Ovary (tissue), 9 donors: ENCODE results near the gene SLC9A9. TPM values are rescaled to one million over a fixed set of nuclear protein-coding genes. Genes with fewer than 3 reads are reported as not detected.

Experiments used
- DNase-seq, 5 donors: peaks; one replicate each; pipeline ENCODE4 v3.0.0-alpha.2; 2019 to 2020
- H3K27ac ChIP-seq, 2 donors: fragments of 200-600 bp; one replicate each; pipeline versions ENCODE4 v1.5.1 to v1.8.0; 2019 to 2022
- H3K27me3 ChIP-seq: fragments of 200-600 bp; one replicate; pipeline ENCODE4 v1.8.0; 2022
- H3K36me3 ChIP-seq: fragments of 200-600 bp; sonication (generic); one replicate; pipeline ENCODE4 v1.5.1; 2019
- H3K4me1 ChIP-seq: one replicate; pipeline ENCODE4 v1.8.1; 2013; ENCODE audit warnings: mild to moderate bottlenecking, moderate library complexity; ENCODE audit not compliant: insufficient read depth
- H3K4me3 ChIP-seq: fragments of 200-600 bp; sonication (generic); one replicate; pipeline ENCODE4 v1.5.1; 2017
- H3K9me3 ChIP-seq, 2 donors: fragments of 200-600 bp in 1 of 2; sonication (generic) in 1 of 2; one replicate each; pipeline versions ENCODE4 v1.5.1 to v1.8.1; 2013 to 2019; ENCODE audit warnings: mild to moderate bottlenecking in 1 of 2, moderate library complexity in 1 of 2
- CTCF ChIP-seq, 3 donors: fragments of 450-650 bp in 2 of 3; fragments of 200-600 bp in 1 of 3; IDR thresholded peaks; one replicate each; pipeline versions ENCODE4 v1.5.1 to v1.8.0; 2016 to 2022; ENCODE audit warnings: antibody characterized with exemption in 3 of 3, mild to moderate bottlenecking in 1 of 3
- EP300 ChIP-seq: sonication (generic); formaldehyde crosslinking; IDR thresholded peaks from one replicate; pipeline ENCODE4 v1.6.1; 2017; ENCODE audit warnings: antibody characterized with exemption
- POLR2A ChIP-seq: fragments of 450-650 bp; IDR thresholded peaks from one replicate; pipeline ENCODE4 v1.6.1; 2017; ENCODE audit warnings: antibody characterized with exemption, mild to moderate bottlenecking, moderate library complexity
- WGBS, 3 donors: extraction: QIAGEN DNeasy Blood & Tissue Kit in 1 of 3; methylation state at CpG; one replicate each; pipeline versions ENCODE4 v1.1.5 to v1.1.7; 2013 to 2017; 5-methylcytosine and 5-hydroxymethylcytosine counted together
- intact Hi-C, 4 donors: fragments of 100-400 bp; cut with DNase I; formaldehyde crosslinking; loops; one replicate each; pipeline versions ENCODE4 v1.11.0 to v1.15.1; 2022 to 2023
- polyA plus RNA-seq, 2 donors: library from polyadenylated mRNA; stranded (reverse); fragments of 200-250 nt in 1 of 2; fragments of 350-450 nt in 1 of 2; fragmentation: Illumina TruSeq in 1 of 2; extraction: RNeasy Lipid Tissue Mini Kit (QIAGEN cat#74804) in 1 of 2; gene quantifications; one replicate each; pipeline ENCODE4 v1.2.3, GENCODE V29; 2013 to 2014
- total RNA-seq, 7 donors: library from RNA; depleted of rRNA in 2 of 7; stranded (reverse); fragments of >200 nt in 2 of 7; fragmentation: NEBNext Ultra II Directional in 3 of 7; extraction: Animal tissue kit (Norgen Biotek cat#: 25700) in 3 of 7; gene quantifications; one replicate each; pipeline versions ENCODE4 v1.1.0 to v1.2.4, GENCODE V29; 2016 to 2023
- donor health status: DM: no; HTN: no; CAD: no; lungs with moderate emphysema.
- donor health status: DM: no; HTN: no; CAD: no.
- donor health status: Bipolar disorder and iron deficiency.
- donor health status: DM: yes; HTN: yes; CAD: no.
- donor health status: DM: no; HTN: no; CAD: no.
- donor health status: DM: yes; HTN: yes; CAD: no.

Gene SLC9A9
- total and polyA plus RNA-seq, 9 donors: 7.0 to 22.7 (median 13.5) TPM

DNA sequence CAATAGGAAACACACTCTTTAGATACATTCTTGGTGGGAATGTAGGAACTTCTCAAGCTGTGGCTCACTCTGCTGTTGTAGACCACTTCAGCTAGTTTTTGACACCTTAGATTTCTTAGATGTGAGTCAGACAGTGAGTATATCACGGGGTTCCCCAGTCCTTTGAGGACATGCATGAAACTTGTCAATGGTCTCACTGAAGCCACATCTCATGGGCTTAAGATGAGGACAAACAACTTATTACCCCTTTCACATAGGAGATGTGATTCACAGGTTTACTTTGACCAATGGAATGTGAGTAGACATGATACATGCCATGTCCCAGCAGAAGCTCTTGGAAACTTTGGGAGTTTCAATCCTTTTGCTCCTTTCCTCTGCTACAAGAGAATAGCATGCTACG lies 403.1 kb downstream of the SLC9A9 start:
- no peaks in the 10 kb centered on the region for H3K4me1 ChIP-seq
- 94 to 98% (median 97%) methylated on average over 2 of the region's 2 CpGs for WGBS, 3 donors
- no peak for DNase-seq
- no peak for TF ChIP-seq CTCF (IDR thresholded peaks at IDR 0.05)
- no peaks in the 10 kb centered on the region for H3K9me3 ChIP-seq
- H3K27ac ChIP-seq: no peak overlapping the region
- intact Hi-C loops: no loop called here
- H3K4me3 ChIP-seq: no peak overlapping the region
- H3K36me3 ChIP-seq: no peaks in the 10 kb centered on the region
- no peaks in the 10 kb centered on the region for H3K27me3 ChIP-seq

DNA sequence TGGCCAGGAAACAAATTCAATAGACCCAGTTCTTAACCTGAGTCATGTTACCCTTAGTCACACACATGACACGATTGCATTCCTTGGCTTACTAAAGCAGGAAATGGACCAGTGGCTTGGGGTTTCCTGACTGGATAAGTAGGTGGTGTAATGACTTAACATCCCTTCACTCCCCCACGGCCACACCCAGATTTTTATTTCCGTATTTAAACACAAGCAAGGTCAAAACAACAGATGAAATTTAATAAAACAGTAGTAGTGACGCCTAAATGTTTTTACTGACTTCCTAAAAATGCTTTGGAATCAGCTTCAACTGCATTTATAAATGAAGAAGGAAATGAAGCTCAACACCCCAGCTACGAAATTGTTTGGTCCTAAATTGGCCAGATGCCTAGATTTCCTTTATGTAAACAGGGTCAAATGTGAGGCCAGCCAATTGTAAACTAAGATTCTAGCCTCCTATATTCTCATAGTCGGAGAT lies 404.4 kb downstream of the SLC9A9 start:
- peak in 1 of 5 donors; percentile 27 for DNase-seq

DNA sequence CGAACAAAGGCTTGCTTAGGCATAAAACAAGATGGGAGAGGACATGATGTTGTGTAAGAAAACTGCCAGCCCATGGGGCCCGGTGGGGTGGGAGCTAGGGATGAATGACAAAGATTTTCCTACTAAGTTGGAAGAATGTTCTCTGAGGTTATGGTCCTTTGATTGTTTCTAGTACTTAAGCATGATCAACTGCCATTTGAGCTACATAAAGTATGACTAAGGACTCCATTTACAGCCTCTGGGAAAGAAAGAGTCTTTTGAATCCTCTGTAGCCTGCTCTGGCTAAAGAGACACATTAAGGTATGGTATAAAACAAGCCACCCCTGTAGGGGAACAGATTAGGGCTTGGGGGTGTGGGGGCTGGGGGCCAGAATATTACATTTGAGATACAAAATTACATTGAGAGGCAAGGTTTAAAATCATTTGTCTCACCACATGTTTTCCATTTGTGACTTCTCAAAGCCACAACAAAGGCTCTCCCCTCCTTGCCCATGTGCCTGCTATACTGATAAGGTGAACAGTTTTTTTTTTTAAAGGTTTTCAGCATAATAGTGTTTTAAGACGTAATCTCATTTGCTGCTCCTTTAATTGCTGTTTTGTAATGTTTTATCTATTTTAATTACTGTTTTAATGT lies 405.3 kb downstream of the SLC9A9 start:
- Histone ChIP-seq H3K27me3 (no peaks in the 10 kb centered on the region), H3K36me3 (no peaks in the 10 kb centered on the region), H3K9me3 (no peaks in the 10 kb centered on the region), H3K27ac (no peak overlapping the region), H3K4me3 (no peak overlapping the region), H3K4me1 (no peaks in the 10 kb centered on the region)
- intact Hi-C loops: no loop called here
- WGBS, 3 donors: 94 to 95% (median 95%) methylated on average over 3 of the region's 3 CpGs
- no peak for DNase-seq
- TF ChIP-seq EP300: no peak
- TF ChIP-seq POLR2A: no peak
- TF ChIP-seq CTCF (IDR thresholded peaks at IDR 0.05): no peak

More for the DNA sequence above, 404.4 kb downstream of the SLC9A9 start:
- TF ChIP-seq EP300 (no peak), CTCF (IDR thresholded peaks at IDR 0.05) (no peak), POLR2A (no peak)
- Histone ChIP-seq H3K9me3 (no peaks in the 10 kb centered on the region), H3K4me3 (no peak overlapping the region), H3K36me3 (no peaks in the 10 kb centered on the region), H3K4me1 (no peaks in the 10 kb centered on the region), H3K27ac (no peak overlapping the region), H3K27me3 (no peaks in the 10 kb centered on the region)
- 19 to 48% (median 35%) methylated on average over 6 of the region's 6 CpGs for WGBS, 3 donors
- intact Hi-C loops: no loop called here

DNA sequence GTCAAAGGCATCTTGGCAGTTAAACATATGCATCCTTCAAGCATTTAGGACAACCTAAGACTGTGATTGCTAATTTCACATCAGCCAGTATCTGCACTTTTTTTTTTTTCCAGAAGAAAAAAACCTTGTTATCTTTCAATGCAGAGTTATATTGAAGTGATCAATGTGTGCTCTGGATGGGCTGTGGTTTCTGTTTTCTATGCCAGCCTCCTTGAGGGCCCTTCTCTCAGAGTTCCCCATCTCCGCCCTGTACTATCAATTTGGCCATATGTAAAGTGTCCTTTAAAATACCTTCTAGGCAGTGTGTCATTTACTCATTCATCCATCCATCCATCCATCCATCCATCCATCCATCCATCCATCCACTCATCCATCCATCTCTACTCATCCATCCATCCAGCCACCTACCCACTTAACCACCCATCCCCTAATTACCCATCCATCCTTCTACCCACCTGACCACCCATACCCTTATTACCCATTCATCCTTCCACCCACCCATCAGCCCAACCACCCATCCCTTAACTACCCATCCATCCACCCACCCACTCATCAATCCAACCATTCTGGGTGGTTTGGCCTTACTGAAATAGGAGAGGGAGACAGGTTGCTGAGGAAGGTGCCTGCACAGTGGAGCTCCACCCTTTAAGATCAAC lies 406.6 kb downstream of the SLC9A9 start:
- Histone ChIP-seq H3K4me1 (no peaks in the 10 kb centered on the region), H3K27me3 (no peaks in the 10 kb centered on the region), H3K27ac (no peak overlapping the region), H3K4me3 (no peak overlapping the region), H3K9me3 (no peaks in the 10 kb centered on the region), H3K36me3 (no peaks in the 10 kb centered on the region)
- intact Hi-C loops: no loop called here
- TF ChIP-seq EP300 (no peak), CTCF (IDR thresholded peaks at IDR 0.05) (no peak), POLR2A (no peak)
- WGBS, 3 donors: 98 to 100% (median 100%) methylated on average over 1 of the region's 1 CpG
- no peak for DNase-seq
